Measurements from ENCODE around the gene GLI3.

DNA sequence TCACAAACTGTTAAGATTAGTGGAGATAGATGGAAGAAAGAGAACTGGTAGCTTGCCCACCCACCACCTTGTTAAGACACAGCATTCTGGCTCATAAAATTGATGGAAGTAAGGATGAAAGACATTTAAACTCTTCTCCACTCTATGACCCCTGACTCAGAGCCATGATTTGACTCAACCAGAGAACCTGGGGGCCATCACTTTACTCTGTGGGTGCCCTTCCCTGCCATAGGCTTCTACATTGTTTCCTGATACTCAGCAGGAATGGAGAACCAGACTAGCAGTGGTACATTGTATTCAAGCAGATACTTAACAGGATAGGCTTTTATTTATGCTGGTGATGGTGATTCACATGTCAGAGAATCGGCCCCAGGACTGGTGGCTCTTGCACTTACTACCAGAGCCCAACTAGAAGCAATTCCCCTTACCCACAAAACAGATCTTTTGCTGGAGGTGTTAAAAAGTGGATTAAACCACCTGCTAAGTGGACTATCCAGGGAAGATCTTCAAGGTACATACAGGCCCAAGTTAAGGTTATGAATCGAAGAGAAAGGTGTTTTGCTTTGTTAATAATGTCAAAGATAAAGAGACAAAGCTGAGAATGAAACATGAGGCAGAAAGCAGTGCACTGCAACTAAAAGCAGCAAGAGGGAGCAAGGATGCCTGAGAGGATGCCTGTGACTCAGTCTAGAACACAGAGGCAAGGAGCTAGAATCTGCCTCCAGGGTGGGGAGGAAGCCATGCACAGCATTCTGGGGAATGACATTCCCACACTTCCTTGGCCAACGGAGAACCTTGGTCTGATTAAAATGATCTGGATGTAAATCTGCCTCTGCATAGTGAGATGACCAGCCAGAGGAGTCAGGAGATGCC, 36.0 kb upstream of the GLI3 start:
- TF ChIP-seq, protein P1, sequence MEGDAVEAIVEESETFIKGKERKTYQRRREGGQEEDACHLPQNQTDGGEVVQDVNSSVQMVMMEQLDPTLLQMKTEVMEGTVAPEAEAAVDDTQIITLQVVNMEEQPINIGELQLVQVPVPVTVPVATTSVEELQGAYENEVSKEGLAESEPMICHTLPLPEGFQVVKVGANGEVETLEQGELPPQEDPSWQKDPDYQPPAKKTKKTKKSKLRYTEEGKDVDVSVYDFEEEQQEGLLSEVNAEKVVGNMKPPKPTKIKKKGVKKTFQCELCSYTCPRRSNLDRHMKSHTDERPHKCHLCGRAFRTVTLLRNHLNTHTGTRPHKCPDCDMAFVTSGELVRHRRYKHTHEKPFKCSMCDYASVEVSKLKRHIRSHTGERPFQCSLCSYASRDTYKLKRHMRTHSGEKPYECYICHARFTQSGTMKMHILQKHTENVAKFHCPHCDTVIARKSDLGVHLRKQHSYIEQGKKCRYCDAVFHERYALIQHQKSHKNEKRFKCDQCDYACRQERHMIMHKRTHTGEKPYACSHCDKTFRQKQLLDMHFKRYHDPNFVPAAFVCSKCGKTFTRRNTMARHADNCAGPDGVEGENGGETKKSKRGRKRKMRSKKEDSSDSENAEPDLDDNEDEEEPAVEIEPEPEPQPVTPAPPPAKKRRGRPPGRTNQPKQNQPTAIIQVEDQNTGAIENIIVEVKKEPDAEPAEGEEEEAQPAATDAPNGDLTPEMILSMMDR (IDR thresholded peaks at IDR 0.05 in 8 of 11, conservative IDR thresholded peaks at IDR 0.05 in 3 of 11), result peak in 1 of 11 experiments; percentile 15
- no peak for TF ChIP-seq POLR2AphosphoS5 (IDR thresholded peaks at IDR 0.05)

Measured in spleen (tissue), 7 donors.